ENCODE results near the gene VPS11. TPM values are rescaled to one million over a fixed set of nuclear protein-coding genes. Genes with fewer than 3 reads are reported as not detected.

The VPS11 gene
- total RNA-seq, 2 experiments from 2014 or later, result 20.5 to 25.4 TPM

DNA sequence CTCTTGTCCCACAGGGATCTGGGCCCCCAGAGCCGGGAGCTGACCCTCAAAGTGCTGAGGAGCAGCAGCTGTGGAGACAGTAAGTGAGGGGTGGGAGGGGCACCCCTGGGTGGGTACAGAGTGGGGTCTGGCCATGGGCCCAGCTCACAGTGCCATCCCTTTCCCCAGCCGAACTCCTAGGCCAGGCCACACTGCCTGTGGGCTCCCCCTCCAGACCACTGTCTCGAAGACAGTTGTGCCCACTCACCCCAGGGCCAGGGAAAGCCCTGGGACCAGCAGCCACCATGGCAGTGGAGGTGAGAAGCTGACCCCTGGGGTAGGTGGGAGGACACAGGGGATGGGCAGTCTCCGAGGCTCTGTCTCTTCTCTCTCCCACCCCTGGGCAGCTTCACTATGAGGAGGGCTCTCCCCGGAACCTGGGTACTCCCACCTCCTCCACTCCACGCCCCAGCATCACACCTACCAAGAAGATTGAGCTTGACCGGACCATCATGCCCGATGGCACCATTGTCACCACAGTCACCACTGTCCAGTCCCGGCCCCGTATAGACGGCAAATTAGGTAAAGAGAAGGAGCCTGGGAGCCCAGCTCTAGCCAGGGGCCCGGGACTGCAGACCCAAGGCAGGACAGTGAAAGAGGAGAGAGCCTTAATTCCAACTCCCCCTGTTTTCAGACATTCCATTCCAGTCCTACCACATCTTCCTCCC lies 44.8 kb downstream of the VPS11 start:
- CTCF ChIA-PET, result interaction anchor here (0.6 to 0.8 kb wide), 2 partner anchors 57 to 212 kb away, joined by 3 to 5 read pairs; no protein-coding TSS in a partner anchor
- Mint-ChIP-seq H3K9me3 (ENCODE audit: low read depth) (no peaks in the 10 kb centered on the region), H3K27me3 (no peaks in the 10 kb centered on the region), H3K4me1 (peaks cover 40% of the 10 kb centered on the region), H3K36me3 (ENCODE audit: low read depth) (peaks cover 47% of the 10 kb centered on the region), H3K4me3 (no peak overlapping the region), H3K27ac (peak overlapping the region; percentile 21)
- no peak for ATAC-seq
- POLR2A ChIA-PET, result interaction anchor here (1.0 to 1.1 kb wide), 2 partner anchors 9 to 10 kb away, joined by 3 read pairs; partner anchors contain the start of gene HINFP
- no peak for DNase-seq
- intact Hi-C loops (cut with DNase I, micrococcal nuclease), result no loop called here

DNA sequence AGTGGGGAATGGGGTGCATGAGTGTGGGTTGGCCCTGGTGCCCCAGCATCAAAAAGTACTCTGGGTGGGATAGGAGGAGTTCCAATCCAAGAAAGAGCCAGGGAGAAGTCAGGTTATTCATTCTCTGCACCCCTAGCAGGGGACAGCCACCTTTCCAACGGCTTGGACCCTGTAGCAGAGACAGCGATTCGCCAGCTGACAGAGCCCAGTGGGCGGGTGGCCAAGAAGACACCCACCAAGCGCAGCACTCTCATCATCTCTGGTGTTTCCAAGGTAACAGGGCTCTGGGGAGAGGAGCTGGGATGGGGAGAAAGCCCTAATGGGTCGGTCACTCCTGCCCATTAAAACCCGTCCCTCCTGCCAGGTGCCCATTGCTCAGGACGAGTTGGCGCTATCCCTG lies 46.1 kb downstream of the VPS11 start:
- Mint-ChIP-seq H3K4me3 (no peak overlapping the region), H3K9me3 (ENCODE audit: low read depth) (no peaks in the 10 kb centered on the region), H3K4me1 (peaks cover 35% of the 10 kb centered on the region), H3K27me3 (no peaks in the 10 kb centered on the region), H3K36me3 (ENCODE audit: low read depth) (peaks cover 50% of the 10 kb centered on the region), H3K27ac (peak overlapping the region; percentile 55)
- ChIA-PET POLR2A (no interaction called here), CTCF (no interaction called here)
- intact Hi-C loops (cut with DNase I, micrococcal nuclease), result no loop called here
- no peak for DNase-seq
- no peak for ATAC-seq

DNA sequence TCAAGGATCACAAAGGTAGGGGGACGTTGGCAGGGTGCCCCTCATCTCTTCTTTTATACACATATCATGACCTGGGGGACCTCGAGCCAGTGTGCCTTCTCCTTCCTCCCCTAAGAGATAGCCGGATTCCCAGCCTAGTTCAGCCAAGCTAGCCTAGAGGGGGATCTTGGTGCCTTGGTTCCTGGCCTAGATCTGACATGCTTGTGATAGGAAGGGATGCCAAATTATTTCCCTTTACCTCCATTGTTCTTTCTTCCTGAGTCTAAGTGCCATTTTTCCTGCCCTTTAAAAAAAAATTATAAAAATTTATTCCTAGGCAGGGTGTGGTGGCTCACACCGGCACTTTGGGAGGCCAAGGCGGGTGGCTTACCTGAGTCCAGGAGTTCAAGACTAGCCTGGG lies 46.7 kb downstream of the VPS11 start:
- POLR2A ChIA-PET, result no interaction called here
- DNase-seq (no peak), ATAC-seq (no peak)
- peaks cover 28% of the 10 kb centered on the region for H3K4me1 Mint-ChIP-seq
- peaks cover 50% of the 10 kb centered on the region for H3K36me3 Mint-ChIP-seq (ENCODE audit: low read depth)
- CTCF ChIA-PET, result no interaction called here
- intact Hi-C loops (cut with DNase I, micrococcal nuclease), result no loop called here
- no peaks in the 10 kb centered on the region for H3K27me3 Mint-ChIP-seq
- no peak overlapping the region for H3K4me3 Mint-ChIP-seq
- no peak overlapping the region for H3K27ac Mint-ChIP-seq
- H3K9me3 Mint-ChIP-seq (ENCODE audit: low read depth), result no peaks in the 10 kb centered on the region

DNA sequence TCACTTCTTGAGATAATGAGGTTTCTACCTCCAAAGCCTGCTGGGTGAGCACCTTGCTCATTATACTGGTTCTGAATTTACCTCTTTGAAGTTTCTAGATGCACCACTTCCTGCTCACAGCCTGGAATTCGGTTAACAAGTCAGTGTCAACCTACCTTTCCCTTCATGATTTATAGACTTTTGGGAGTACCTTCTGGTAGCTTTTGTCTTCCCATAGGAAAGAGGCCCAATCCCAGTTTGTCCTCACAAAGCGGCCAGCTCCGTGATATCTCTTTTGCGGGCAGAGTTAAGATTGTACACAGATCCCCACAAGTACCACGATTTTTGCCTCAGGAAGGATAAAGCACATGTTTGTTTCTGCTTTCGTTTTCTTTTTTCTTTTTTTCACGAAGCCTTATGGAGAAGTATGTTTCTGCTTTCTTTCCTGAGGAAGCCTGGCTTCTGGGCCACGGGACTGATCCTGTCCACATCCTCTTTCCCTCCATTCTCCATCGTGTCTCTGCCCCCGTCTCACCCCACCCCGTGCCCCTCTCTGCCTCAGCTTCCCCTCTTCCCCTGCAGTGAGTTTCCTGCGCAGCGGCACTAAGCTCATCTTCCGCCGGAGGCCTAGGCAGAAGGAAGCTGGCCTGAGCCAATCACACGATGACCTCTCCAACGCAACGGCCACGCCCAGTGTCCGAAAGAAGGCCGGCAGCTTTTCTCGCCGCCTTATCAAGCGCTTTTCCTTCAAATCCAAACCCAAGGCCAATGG lies 48.0 kb downstream of the VPS11 start:
- POLR2A ChIA-PET, result interaction anchor here (1.0 to 1.2 kb wide), 2 partner anchors 20 to 21 kb away, joined by 3 read pairs; a partner anchor contains a TSS
- Mint-ChIP-seq H3K4me1 (peaks cover 27% of the 10 kb centered on the region), H3K27ac (peak overlapping the region; percentile 95), H3K9me3 (ENCODE audit: low read depth) (no peaks in the 10 kb centered on the region), H3K36me3 (ENCODE audit: low read depth) (peaks cover 45% of the 10 kb centered on the region), H3K27me3 (no peaks in the 10 kb centered on the region), H3K4me3 (peak overlapping the region; percentile 59)
- peak; percentile 84 for ATAC-seq
- peak; percentile 35 for DNase-seq
- CTCF ChIA-PET, result interaction anchor here (0.8 to 1.4 kb wide), 6 partner anchors 9 to 208 kb away, joined by 3 to 5 read pairs (median 4); partner anchors contain the start of genes ABCG4 and C2CD2L
- intact Hi-C loops (cut with DNase I, micrococcal nuclease), result no loop called here

DNA sequence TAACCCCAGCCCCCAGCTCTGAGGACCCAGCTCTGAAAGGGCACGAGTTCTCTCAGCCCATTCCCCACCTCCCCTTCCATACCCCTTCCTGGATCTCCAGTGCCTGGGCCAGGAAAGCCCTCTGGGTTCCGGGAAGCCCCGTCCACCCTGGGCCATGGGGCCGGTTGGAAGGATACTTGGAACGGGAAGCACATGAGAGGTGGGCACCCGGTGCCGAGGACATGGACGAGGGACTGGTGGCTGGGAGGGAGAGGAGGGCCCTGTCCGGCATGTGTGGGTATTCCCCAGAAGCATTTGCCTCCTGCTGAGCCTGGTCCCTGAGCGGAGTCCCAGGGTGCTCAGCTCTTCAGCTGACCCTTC lies 48.6 kb downstream of the VPS11 start:
- ATAC-seq (no peak), DNase-seq (no peak)
- H3K27ac Mint-ChIP-seq, result peak overlapping the region; percentile 95
- H3K4me3 Mint-ChIP-seq, result peak overlapping the region; percentile 59
- peaks cover 44% of the 10 kb centered on the region for H3K36me3 Mint-ChIP-seq (ENCODE audit: low read depth)
- H3K27me3 Mint-ChIP-seq, result no peaks in the 10 kb centered on the region
- peaks cover 31% of the 10 kb centered on the region for H3K4me1 Mint-ChIP-seq
- POLR2A ChIA-PET, result interaction anchor here (1.0 to 1.2 kb wide), 2 partner anchors 21 to 22 kb away, joined by 3 read pairs; a partner anchor contains a TSS
- intact Hi-C loops (cut with DNase I, micrococcal nuclease), result no loop called here
- CTCF ChIA-PET, result interaction anchor here (0.8 to 1.4 kb wide), 5 partner anchors 9 to 208 kb away, joined by 3 to 5 read pairs (median 4); partner anchors contain the start of genes ABCG4 and C2CD2L
- H3K9me3 Mint-ChIP-seq (ENCODE audit: low read depth), result no peaks in the 10 kb centered on the region

DNA sequence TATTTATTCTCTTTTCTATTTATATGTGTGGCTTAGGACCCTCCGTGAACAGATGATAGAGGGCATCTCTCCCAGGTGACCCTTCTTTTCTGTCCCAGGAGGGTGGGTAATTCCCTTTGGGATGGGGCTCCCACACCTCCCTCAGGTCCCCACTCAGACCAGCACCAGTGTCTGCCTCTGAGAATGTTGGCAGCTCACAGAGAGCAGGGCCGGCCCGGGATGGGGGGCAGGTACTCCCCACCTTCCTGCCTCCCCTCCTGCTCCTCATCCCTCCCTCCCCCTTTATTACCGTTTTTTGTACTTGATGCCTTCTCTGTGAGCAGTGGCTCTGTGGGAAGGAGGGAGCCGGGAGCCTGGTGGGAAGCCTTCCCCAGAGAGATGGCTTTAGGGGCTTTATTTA lies 49.0 kb downstream of the VPS11 start:
- H3K27me3 Mint-ChIP-seq, result no peaks in the 10 kb centered on the region
- peak overlapping the region; percentile 71 for H3K27ac Mint-ChIP-seq
- ChIA-PET POLR2A (interaction anchor here (1.0 kb wide), 1 partner anchor 21 kb away, joined by 3 read pairs; a partner anchor contains a TSS), CTCF (interaction anchor here (1.0 to 1.4 kb wide), 2 partner anchors 10 to 207 kb away, joined by 4 read pairs; partner anchors contain the start of gene C2CD2L)
- peaks cover 31% of the 10 kb centered on the region for H3K4me1 Mint-ChIP-seq
- no peak overlapping the region for H3K4me3 Mint-ChIP-seq
- ATAC-seq (no peak), DNase-seq (no peak)
- H3K9me3 Mint-ChIP-seq (ENCODE audit: low read depth), result no peaks in the 10 kb centered on the region
- intact Hi-C loops (cut with DNase I, micrococcal nuclease), result no loop called here
- H3K36me3 Mint-ChIP-seq (ENCODE audit: low read depth), result peaks cover 41% of the 10 kb centered on the region

DNA sequence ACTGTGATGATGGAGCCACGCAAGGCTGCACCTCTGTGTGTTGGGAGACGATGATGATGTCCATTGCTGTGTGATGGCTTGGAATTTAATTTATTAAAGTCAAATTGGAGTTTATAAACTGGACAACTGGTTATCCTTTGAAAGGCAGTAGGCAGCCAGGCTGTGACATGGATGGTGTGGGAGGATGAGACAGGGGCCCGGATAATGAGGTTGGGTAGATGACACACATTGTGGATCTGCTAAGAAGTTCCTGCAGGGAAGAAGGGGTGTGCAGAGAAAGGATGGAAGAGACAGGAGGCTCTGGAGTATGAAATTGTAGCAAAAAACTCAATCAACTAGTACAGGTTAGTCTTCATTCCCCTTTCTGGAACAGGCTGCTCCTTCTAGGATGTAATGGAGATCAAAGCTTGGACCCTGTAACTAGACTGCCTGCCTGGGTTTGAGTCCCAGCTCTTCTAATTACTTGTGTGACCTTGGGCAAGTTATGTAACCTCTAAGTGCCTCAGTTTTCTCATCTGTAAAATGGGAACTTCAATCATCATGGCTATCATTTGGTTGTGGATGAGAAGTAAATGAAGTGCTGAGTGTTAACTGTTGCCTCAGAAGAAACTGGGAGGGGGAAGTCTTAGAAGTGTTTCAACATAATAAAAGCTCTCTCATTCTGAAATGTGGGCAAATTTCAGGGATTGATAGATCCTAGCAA lies 49.5 kb downstream of the VPS11 start:
- H3K36me3 Mint-ChIP-seq (ENCODE audit: low read depth), result peaks cover 37% of the 10 kb centered on the region

DNA sequence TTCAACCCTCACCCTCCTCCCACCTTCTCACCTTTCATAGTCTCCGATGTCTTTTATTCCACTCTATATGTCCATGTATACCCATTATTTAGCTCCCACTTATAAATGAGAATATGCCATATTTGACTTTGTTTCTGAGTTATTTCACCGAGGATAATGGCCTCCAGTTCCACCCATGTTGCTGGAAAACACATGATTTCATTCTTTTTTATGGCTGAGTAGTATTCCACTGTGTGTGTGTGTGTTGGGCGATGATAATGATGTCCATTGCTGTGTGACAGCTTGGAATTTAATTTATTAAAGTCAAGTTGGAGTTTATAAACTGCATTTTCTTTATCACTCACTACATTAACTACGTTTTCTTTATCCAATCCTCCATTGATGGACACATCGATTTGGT lies 50.6 kb downstream of the VPS11 start:
- CTCF ChIA-PET, result interaction anchor here (1.0 kb wide), 1 partner anchor 88 kb away, joined by 4 read pairs; the partner anchor contains the start of gene SLC37A4
- H3K4me1 Mint-ChIP-seq, result peaks cover 43% of the 10 kb centered on the region
- H3K27ac Mint-ChIP-seq, result no peak overlapping the region
- H3K9me3 Mint-ChIP-seq (ENCODE audit: low read depth), result no peaks in the 10 kb centered on the region
- DNase-seq, result no peak
- no peak overlapping the region for H3K4me3 Mint-ChIP-seq
- no peak for ATAC-seq
- peaks cover 38% of the 10 kb centered on the region for H3K36me3 Mint-ChIP-seq (ENCODE audit: low read depth)
- no peaks in the 10 kb centered on the region for H3K27me3 Mint-ChIP-seq
- intact Hi-C loops (cut with DNase I, micrococcal nuclease), result no loop called here
- POLR2A ChIA-PET, result no interaction called here

More for the DNA sequence above, 49.5 kb downstream of the VPS11 start:
- no peaks in the 10 kb centered on the region for H3K27me3 Mint-ChIP-seq
- CTCF ChIA-PET, result interaction anchor here (1.4 kb wide), 1 partner anchor 207 kb away, joined by 4 read pairs; no protein-coding TSS in a partner anchor
- no peak overlapping the region for H3K4me3 Mint-ChIP-seq
- ATAC-seq (no peak), DNase-seq (no peak)
- intact Hi-C loops (cut with DNase I, micrococcal nuclease), result no loop called here
- peaks cover 34% of the 10 kb centered on the region for H3K4me1 Mint-ChIP-seq
- no peaks in the 10 kb centered on the region for H3K9me3 Mint-ChIP-seq (ENCODE audit: low read depth)
- POLR2A ChIA-PET, result no interaction called here
- H3K27ac Mint-ChIP-seq, result peak overlapping the region; percentile 10

DNA sequence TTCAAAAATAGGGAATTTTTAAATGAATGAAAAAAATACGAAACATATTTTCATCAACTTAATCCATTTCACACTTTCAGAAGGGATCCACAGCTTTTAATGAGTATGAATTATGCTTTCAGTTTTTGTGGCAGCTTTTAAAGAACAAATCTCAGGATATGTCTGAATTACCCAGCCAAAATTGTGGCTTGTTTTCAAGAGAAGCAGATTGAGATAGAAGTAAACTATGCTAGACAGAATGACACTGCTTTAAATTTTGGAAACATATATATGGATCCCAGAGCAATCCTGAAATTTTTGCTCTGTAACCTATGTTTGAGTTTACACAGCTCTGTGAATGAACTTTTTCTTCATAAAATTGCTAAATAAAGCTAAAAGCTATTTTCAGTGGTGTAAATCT lies 51.3 kb downstream of the VPS11 start:
- peaks cover 39% of the 10 kb centered on the region for H3K36me3 Mint-ChIP-seq (ENCODE audit: low read depth)
- H3K4me1 Mint-ChIP-seq, result peaks cover 41% of the 10 kb centered on the region
- DNase-seq, result no peak
- no peak for ATAC-seq
- intact Hi-C loops (cut with DNase I, micrococcal nuclease), result no loop called here
- CTCF ChIA-PET, result interaction anchor here (0.9 to 1.0 kb wide), 2 partner anchors 48 to 89 kb away, joined by 3 to 4 read pairs; partner anchors contain the start of gene SLC37A4
- no peak overlapping the region for H3K4me3 Mint-ChIP-seq
- no peak overlapping the region for H3K27ac Mint-ChIP-seq
- no peaks in the 10 kb centered on the region for H3K9me3 Mint-ChIP-seq (ENCODE audit: low read depth)
- H3K27me3 Mint-ChIP-seq, result no peaks in the 10 kb centered on the region
- POLR2A ChIA-PET, result interaction anchor here (0.8 kb wide), 1 partner anchor 52 kb away, joined by 3 read pairs; the partner anchor contains the start of gene VPS11

DNA sequence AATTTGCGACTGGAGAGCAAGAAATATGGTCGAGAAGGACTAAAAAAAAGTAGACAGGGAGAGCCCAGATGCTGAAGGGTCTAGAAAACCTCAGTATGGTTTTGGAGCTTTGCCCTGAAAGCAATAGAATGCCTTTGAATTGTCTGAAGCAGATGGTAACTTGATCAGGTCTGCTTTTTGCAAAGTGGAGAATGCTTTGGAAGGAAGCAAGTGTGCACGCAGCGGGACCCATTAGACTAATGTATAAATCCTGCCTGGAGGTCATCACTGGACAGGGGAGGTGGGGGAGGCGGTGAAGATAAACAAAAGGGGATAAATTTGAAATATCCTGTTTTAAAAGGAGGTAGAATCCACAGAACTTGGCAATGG lies 53.0 kb downstream of the VPS11 start:
- ChIA-PET POLR2A (interaction anchor here (1.4 to 1.8 kb wide), 3 partner anchors 13 to 35 kb away, joined by 4 to 12 read pairs (median 10); partner anchors contain the start of genes C2CD2L and DPAGT1), CTCF (interaction anchor here (0.8 to 1.5 kb wide), 4 partner anchors 14 to 152 kb away, joined by 3 to 6 read pairs (median 4); partner anchors contain the start of gene C2CD2L)
- H3K9me3 Mint-ChIP-seq (ENCODE audit: low read depth), result no peaks in the 10 kb centered on the region
- DNase-seq (no peak), ATAC-seq (no peak)
- H3K36me3 Mint-ChIP-seq (ENCODE audit: low read depth), result peaks cover 34% of the 10 kb centered on the region
- intact Hi-C loops (cut with DNase I, micrococcal nuclease), result loop anchor here (1.0 to 5.0 kb wide), 16 partner anchors 13 to 214 kb away; partner anchors contain the start of genes C2CD2L (in 2 of the 2), CBL (in 2 of the 2), HYOU1 (in 2 of the 2) and NLRX1 (in 2 of the 2)
- peaks cover 30% of the 10 kb centered on the region for H3K4me1 Mint-ChIP-seq
- peak overlapping the region; percentile 94 for H3K4me3 Mint-ChIP-seq
- H3K27ac Mint-ChIP-seq, result peak overlapping the region; percentile 91
- no peaks in the 10 kb centered on the region for H3K27me3 Mint-ChIP-seq
